CD4-positive, alpha-beta T cell (primary cell): ENCODE results near the gene CLCN1. TPM values are rescaled to one million over a fixed set of nuclear protein-coding genes. Genes with fewer than 3 reads are reported as not detected.

Experiments
- ATAC-seq: fragments of 200-7000 bp; cut with Tn5 transposase; one replicate; pipeline ENCODE4 v1.10.0; 2022; ENCODE audit warnings: mild to moderate bottlenecking; ENCODE audit not compliant: poor library complexity
- CTCF ChIA-PET: fragments of 350-600 bp; sonication (Branson Sonifier 250); formaldehyde crosslinking; loops from one replicate; lab custom pipeline; 2021; ENCODE audit warnings: antibody characterized with exemption, inconsistent platforms; lab: Charles Lee
- POLR2A ChIA-PET: fragments of 350-600 bp; sonication (Branson Sonifier 250); formaldehyde crosslinking; loops from one replicate; lab custom pipeline; 2021; ENCODE audit warnings: antibody characterized with exemption, inconsistent platforms; lab: Charles Lee
- DNase-seq, 14 experiments: peaks; one replicate each; pipeline ENCODE4 v3.0.0-alpha.2; 2013 to 2020; ENCODE audit warnings: mixed read lengths in 2 of 14
- H3K27ac ChIP-seq, 2 donors: one replicate each; pipeline versions ENCODE4 v1.5.1 to v1.7.0; 2013; ENCODE audit warnings: low read length in 2 of 2, low read depth in 1 of 2, mild to moderate bottlenecking in 1 of 2
- H3K27me3 ChIP-seq, 2 experiments: 1 replicate in 1 of 2; 2 replicates in 1 of 2; pipeline versions ENCODE4 v1.6.1 to v1.7.0; 2013; ENCODE audit warnings: low read length in 2 of 2, control low read depth in 1 of 2, mild to moderate bottlenecking in 1 of 2, moderate library complexity in 1 of 2; ENCODE audit not compliant: insufficient read depth in 2 of 2, control insufficient read depth in 1 of 2
- H3K36me3 ChIP-seq: one replicate; pipeline ENCODE4 v1.6.1; 2013; ENCODE audit warnings: low read length, control low read depth; ENCODE audit not compliant: insufficient read depth
- H3K4me1 ChIP-seq: one replicate; pipeline ENCODE4 v1.6.1; 2013; ENCODE audit warnings: low read length, control low read depth; ENCODE audit not compliant: insufficient read depth
- H3K4me3 ChIP-seq: one replicate; pipeline ENCODE4 v1.5.1; 2013; ENCODE audit warnings: mild to moderate bottlenecking, low read length, moderate library complexity
- H3K9me3 ChIP-seq, 2 experiments: 1 replicate in 1 of 2; 2 replicates in 1 of 2; pipeline versions ENCODE4 v1.6.1 to v1.7.0; 2013; ENCODE audit warnings: low read length in 2 of 2, mild to moderate bottlenecking in 2 of 2, control low read depth in 1 of 2, moderate library complexity in 1 of 2; ENCODE audit not compliant: control insufficient read depth in 1 of 2, insufficient read depth in 1 of 2
- H3K27ac Mint-ChIP-seq: one replicate; pipeline ENCODE4 v1.8.0; 2020; ENCODE audit warnings: mixed read lengths
- H3K27me3 Mint-ChIP-seq: one replicate; pipeline ENCODE4 v1.8.0; 2021; ENCODE audit warnings: mixed read lengths
- H3K36me3 Mint-ChIP-seq: one replicate; pipeline ENCODE4 v1.8.0; 2021; ENCODE audit warnings: low read depth, mixed read lengths
- H3K4me1 Mint-ChIP-seq: one replicate; pipeline ENCODE4 v1.8.0; 2021; ENCODE audit warnings: low read depth, mixed read lengths
- H3K4me3 Mint-ChIP-seq: one replicate; pipeline ENCODE4 v1.8.0; 2020; ENCODE audit warnings: mild to moderate bottlenecking, mixed read lengths
- H3K9me3 Mint-ChIP-seq: one replicate; pipeline ENCODE4 v1.8.0; 2020; ENCODE audit warnings: mixed read lengths
- intact Hi-C, 2 experiments: fragments of 100-400 bp; cut with DNase I in 1 of 2; cut with micrococcal nuclease in 1 of 2; formaldehyde crosslinking; loops; one replicate each; pipeline versions ENCODE4 v1.15.1 to v1.9.0; 2023 to 2025; cut with DNase I, micrococcal nuclease
- total RNA-seq, 174 experiments: library from RNA in 2 of 174; stranded (reverse) in 2 of 174; gene quantifications; one replicate each; pipeline ENCODE4 v1.2.3 and lab custom pipeline; 2021 to 2026
- TF ChIP-seq, protein P1 (sequence below): fragments of 200-600 bp; IDR thresholded peaks from one replicate; pipeline ENCODE4 v1.8.0; 2022; ENCODE audit warnings: antibody characterized with exemption, mild to moderate bottlenecking

CLCN1 gene
- total RNA-seq, 2 experiments from 2014 or later = not detected

DNA sequence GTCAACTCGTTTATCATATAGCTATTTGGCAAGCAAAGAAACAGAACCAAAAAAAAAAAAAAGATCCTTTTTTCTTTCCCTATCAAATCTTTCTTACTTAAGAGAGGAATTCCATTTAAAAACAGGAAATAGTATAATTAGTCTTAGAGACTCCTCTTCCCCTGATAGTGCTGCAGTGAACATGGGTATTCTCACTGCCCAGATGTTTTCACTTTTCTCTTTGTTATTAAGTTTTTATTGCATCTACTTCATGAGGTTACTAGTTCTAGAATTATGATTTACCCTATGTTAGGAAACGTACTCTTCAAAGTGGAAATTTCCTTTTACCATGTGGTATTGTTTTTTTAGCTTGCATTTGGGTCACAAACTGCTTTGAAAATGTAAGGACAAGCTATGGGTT is 19.2 kb upstream of the CLCN1 start:
- intact Hi-C loops = loop anchor here in 1 of 2 experiments (10.0 kb wide), 1 partner anchor 608 kb away; the partner anchor contains the start of gene TCAF1
- CTCF ChIA-PET = interaction anchor here (1.8 to 7.2 kb wide), 2 partner anchors 56 to 81 kb away, joined by 5 to 92 read pairs; no protein-coding TSS in a partner anchor
- Histone ChIP-seq H3K27me3 (no peaks in the 10 kb centered on the region), H3K4me3 (no peak overlapping the region), H3K4me1 (peaks cover 7% of the 10 kb centered on the region), H3K27ac (no peak overlapping the region), H3K9me3 (no peaks in the 10 kb centered on the region), H3K36me3 (peaks cover 88% of the 10 kb centered on the region)
- POLR2A ChIA-PET = interaction anchor here (0.6 to 2.1 kb wide), 5 partner anchors 9 to 103 kb away, joined by 3 to 12 read pairs (median 3); partner anchors contain the start of gene CASP2
- Mint-ChIP-seq H3K27ac (peak overlapping the region; percentile 22), H3K4me3 (no peak overlapping the region), H3K4me1 (peaks cover 56% of the 10 kb centered on the region), H3K36me3 (peaks cover 93% of the 10 kb centered on the region), H3K27me3 (no peaks in the 10 kb centered on the region), H3K9me3 (no peaks in the 10 kb centered on the region)
- no peak for ATAC-seq
- TF ChIP-seq, protein P1, sequence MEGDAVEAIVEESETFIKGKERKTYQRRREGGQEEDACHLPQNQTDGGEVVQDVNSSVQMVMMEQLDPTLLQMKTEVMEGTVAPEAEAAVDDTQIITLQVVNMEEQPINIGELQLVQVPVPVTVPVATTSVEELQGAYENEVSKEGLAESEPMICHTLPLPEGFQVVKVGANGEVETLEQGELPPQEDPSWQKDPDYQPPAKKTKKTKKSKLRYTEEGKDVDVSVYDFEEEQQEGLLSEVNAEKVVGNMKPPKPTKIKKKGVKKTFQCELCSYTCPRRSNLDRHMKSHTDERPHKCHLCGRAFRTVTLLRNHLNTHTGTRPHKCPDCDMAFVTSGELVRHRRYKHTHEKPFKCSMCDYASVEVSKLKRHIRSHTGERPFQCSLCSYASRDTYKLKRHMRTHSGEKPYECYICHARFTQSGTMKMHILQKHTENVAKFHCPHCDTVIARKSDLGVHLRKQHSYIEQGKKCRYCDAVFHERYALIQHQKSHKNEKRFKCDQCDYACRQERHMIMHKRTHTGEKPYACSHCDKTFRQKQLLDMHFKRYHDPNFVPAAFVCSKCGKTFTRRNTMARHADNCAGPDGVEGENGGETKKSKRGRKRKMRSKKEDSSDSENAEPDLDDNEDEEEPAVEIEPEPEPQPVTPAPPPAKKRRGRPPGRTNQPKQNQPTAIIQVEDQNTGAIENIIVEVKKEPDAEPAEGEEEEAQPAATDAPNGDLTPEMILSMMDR = no peak
- DNase-seq = no peak

- Histone ChIP-seq H3K9me3 (no peaks in the 10 kb centered on the region), H3K4me3 (no peak overlapping the region), H3K27ac (no peak overlapping the region), H3K4me1 (peaks cover 7% of the 10 kb centered on the region), H3K36me3 (peaks cover 88% of the 10 kb centered on the region), H3K27me3 (no peaks in the 10 kb centered on the region)
- Mint-ChIP-seq H3K4me3 (no peak overlapping the region), H3K9me3 (no peaks in the 10 kb centered on the region), H3K36me3 (peaks cover 95% of the 10 kb centered on the region), H3K4me1 (peaks cover 44% of the 10 kb centered on the region), H3K27ac (no peak overlapping the region), H3K27me3 (no peaks in the 10 kb centered on the region)
- DNase-seq = no peak
- ChIA-PET POLR2A (interaction anchor here (0.7 to 2.9 kb wide), 6 partner anchors 11 to 109 kb away, joined by 3 to 14 read pairs (median 4); partner anchors contain the start of genes CASP2 and GSTK1), CTCF (interaction anchor here (0.7 to 7.2 kb wide), 20 partner anchors 8 to 108 kb away, joined by 3 to 92 read pairs (median 5); partner anchors contain the start of gene GSTK1)
- no peak for ATAC-seq
- TF ChIP-seq, protein P1 = no peak
- intact Hi-C loops = loop anchor here (1.0 to 10.0 kb wide), 2 partner anchors 59 to 605 kb away; partner anchors contain the start of gene TCAF1 (in 1 of the 2)
These were observed 16.6 kb upstream of the CLCN1 start for GRCh38 chr7:143299346-143299745.

DNA sequence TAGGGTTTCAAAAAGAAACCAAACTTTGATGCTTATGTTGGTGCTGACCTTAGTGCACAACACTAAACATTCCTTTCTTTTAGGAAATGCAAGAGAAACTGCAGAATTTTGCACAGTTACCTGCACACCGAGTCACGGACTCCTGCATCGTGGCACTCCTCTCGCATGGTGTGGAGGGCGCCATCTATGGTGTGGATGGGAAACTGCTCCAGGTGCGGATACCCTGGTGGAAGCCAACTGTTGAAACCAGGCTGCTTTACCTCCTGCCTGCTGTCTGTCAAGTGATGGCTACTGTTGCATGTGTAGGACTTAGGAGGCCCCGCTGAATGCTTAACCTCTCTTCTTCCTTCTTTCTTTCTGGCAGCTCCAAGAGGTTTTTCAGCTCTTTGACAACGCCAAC is 16.1 kb upstream of the CLCN1 start:
- Mint-ChIP-seq H3K4me1 (peaks cover 40% of the 10 kb centered on the region), H3K27ac (no peak overlapping the region), H3K4me3 (no peak overlapping the region), H3K27me3 (no peaks in the 10 kb centered on the region), H3K36me3 (peaks cover 95% of the 10 kb centered on the region), H3K9me3 (no peaks in the 10 kb centered on the region)
- Histone ChIP-seq H3K9me3 (no peaks in the 10 kb centered on the region), H3K4me3 (no peak overlapping the region), H3K36me3 (peaks cover 88% of the 10 kb centered on the region), H3K4me1 (peaks cover 11% of the 10 kb centered on the region), H3K27me3 (no peaks in the 10 kb centered on the region), H3K27ac (no peak overlapping the region)
- TF ChIP-seq, protein P1 = peak; percentile 70
- DNase-seq = peak; percentile 52 to 83 (median 67)
- peak; percentile 100 for ATAC-seq
- intact Hi-C loops = loop anchor here (1.0 to 10.0 kb wide), 4 partner anchors 60 to 605 kb away; partner anchors contain the start of gene TCAF1 (in 1 of the 2)
- POLR2A ChIA-PET = interaction anchor here (0.7 to 2.9 kb wide), 6 partner anchors 12 to 108 kb away, joined by 3 to 14 read pairs (median 4); partner anchors contain the start of genes CASP2 and GSTK1
- CTCF ChIA-PET = interaction anchor here (0.7 to 7.2 kb wide), 19 partner anchors 9 to 107 kb away, joined by 3 to 92 read pairs (median 5); partner anchors contain the start of gene GSTK1
